ENCODE data around the gene SUMF2.
"Not testable (repeated sequence)": the region's sequence is repeated elsewhere in the genome, so short reads cannot be mapped to it uniquely, and the experiment has no call there.

GRCh38 chr7:56031556-56031955 lies 32.5 kb upstream of the SUMF2 start:
- not testable (repeated sequence) for TF ChIP-seq CTCF (conservative IDR thresholded peaks at IDR 0.05; ENCODE audit: low read depth in 2 of 2); EZH2 (IDR thresholded peaks at IDR 0.05; ENCODE audit: low read depth, unreplicated experiment); POLR2AphosphoS5 (IDR thresholded peaks at IDR 0.05; ENCODE audit: low read depth); EZH2phosphoT487 (IDR thresholded peaks at IDR 0.05; ENCODE audit: unreplicated experiment); REST (IDR thresholded peaks at IDR 0.05; ENCODE audit: unreplicated experiment); STAT1 (IDR thresholded peaks at IDR 0.05; ENCODE audit: unreplicated experiment); NANOG (IDR thresholded peaks at IDR 0.05; ENCODE audit: borderline replicate concordance); CREB1 (CRISPR knock-in tag; IDR thresholded peaks at IDR 0.05; ENCODE audit: low read depth); ZNF331 (CRISPR knock-in tag; IDR thresholded peaks at IDR 0.05; ENCODE audit: low read depth)

All from GM23338 (cell line).